HG02852 (cell line): ENCODE measurements around the gene GOLGA8K.
"Not testable (repeated sequence)": the region's sequence is repeated elsewhere in the genome, so short reads cannot be mapped to it uniquely, and the experiment has no call there.

Experiments
- ATAC-seq: cut with Tn5 transposase; IDR thresholded peaks from one replicate; pipeline ENCODE4 v1.9.1; 2021; ENCODE audit warnings: mild to moderate bottlenecking, moderate library complexity; ENCODE audit not compliant: unreplicated experiment

The GOLGA8K gene

GRCh38 chr15:32403192-32403591 lies at the start of gene GOLGA8K:
TSS of gene GOLGA8K (minus strand) at chr15:32403292. CDS start at chr15:32403194, 98 bp downstream.
- not testable (repeated sequence) for ATAC-seq

GRCh38 chr15:32440445-32440977 lies 37.4 kb upstream of the GOLGA8K start:
- not testable (repeated sequence) for ATAC-seq

GRCh38 chr15:32434102-32434963 lies 31.2 kb upstream of the GOLGA8K start:
- not testable (repeated sequence) for ATAC-seq

GRCh38 chr15:32427635-32428034 lies 24.5 kb upstream of the GOLGA8K start:
- ATAC-seq: not testable (repeated sequence)

GRCh38 chr15:32426511-32426910 lies 23.4 kb upstream of the GOLGA8K start:
- not testable (repeated sequence) for ATAC-seq

- not testable (repeated sequence) for ATAC-seq
These were observed 4.8 kb upstream of the GOLGA8K start for GRCh38 chr15:32407903-32408302.

- not testable (repeated sequence) for ATAC-seq
These were observed 6.6 kb downstream of the GOLGA8K start for GRCh38 chr15:32396522-32396921.

- ATAC-seq: not testable (repeated sequence)
These were observed 8.3 kb downstream of the GOLGA8K start for GRCh38 chr15:32394745-32395144.

- ATAC-seq: not testable (repeated sequence)
These were observed 14.9 kb downstream of the GOLGA8K start for GRCh38 chr15:32388050-32388648.

- not testable (repeated sequence) for ATAC-seq
These were observed 17.1 kb downstream of the GOLGA8K start for GRCh38 chr15:32385823-32386495.

- not testable (repeated sequence) for ATAC-seq
These were observed 28.9 kb downstream of the GOLGA8K start for GRCh38 chr15:32374185-32374584.

GRCh38 chr15:32373707-32374106 lies 29.4 kb downstream of the GOLGA8K start:
- ATAC-seq: not testable (repeated sequence)

GRCh38 chr15:32372075-32372474 lies 31.0 kb downstream of the GOLGA8K start:
- ATAC-seq: not testable (repeated sequence)

GRCh38 chr15:32370526-32370925 lies 32.6 kb downstream of the GOLGA8K start:
- ATAC-seq: not testable (repeated sequence)

GRCh38 chr15:32370064-32370463 lies 33.0 kb downstream of the GOLGA8K start:
- ATAC-seq: not testable (repeated sequence)

- ATAC-seq: not testable (repeated sequence)
These were observed 36.6 kb downstream of the GOLGA8K start for GRCh38 chr15:32366492-32366891.

- ATAC-seq: not testable (repeated sequence)
These were observed 37.1 kb downstream of the GOLGA8K start for GRCh38 chr15:32365955-32366354.

GRCh38 chr15:32364944-32365343 lies 38.1 kb downstream of the GOLGA8K start:
- not testable (repeated sequence) for ATAC-seq

GRCh38 chr15:32363449-32363848 lies 39.6 kb downstream of the GOLGA8K start:
- not testable (repeated sequence) for ATAC-seq

- ATAC-seq: not testable (repeated sequence)
These were observed 41.4 kb downstream of the GOLGA8K start for GRCh38 chr15:32361662-32362061.

- not testable (repeated sequence) for ATAC-seq
These were observed 44.6 kb downstream of the GOLGA8K start for GRCh38 chr15:32358462-32358861.
